Choroid plexus epithelial cell (primary cell): Measurements from ENCODE around the gene CFAP45.

Experiments
- DNase-seq: peaks from one replicate; pipeline ENCODE4 v3.0.0-alpha.2; 2010; ENCODE audit warnings: low read depth
- H3K4me3 ChIP-seq: 2 replicates; pipeline ENCODE4 v1.5.1; 2011; ENCODE audit warnings: low read depth, mild to moderate bottlenecking, control low read depth, low read length, moderate library complexity
- TF ChIP-seq, protein P1 (sequence below): conservative IDR thresholded peaks from 2 replicates; pipeline ENCODE4 v1.5.1; 2011; ENCODE audit warnings: low read depth, mild to moderate bottlenecking, control low read depth, inconsistent platforms, low read length, moderate library complexity

The CFAP45 gene

DNA sequence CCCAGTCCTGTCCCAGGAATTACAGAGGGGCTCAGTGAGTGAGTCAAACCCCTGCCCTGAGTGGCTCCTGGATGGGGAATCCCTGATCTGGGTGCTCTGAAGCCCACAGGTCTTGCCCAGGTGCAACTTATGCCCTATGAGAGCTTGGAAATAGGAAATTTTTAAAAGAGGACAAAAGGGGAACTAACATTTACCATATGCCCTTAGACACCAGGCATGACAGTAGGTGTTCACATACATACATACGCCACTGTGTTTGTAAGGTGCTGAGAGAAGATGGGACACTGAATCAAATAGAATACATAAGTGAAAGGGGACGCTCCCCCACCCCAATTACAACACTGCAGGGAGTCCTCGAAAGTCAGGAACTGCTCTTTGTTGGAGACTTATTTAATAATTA is 1.4 kb downstream of the CFAP45 start:
- DNase-seq: no peak
- TF ChIP-seq, protein P1, sequence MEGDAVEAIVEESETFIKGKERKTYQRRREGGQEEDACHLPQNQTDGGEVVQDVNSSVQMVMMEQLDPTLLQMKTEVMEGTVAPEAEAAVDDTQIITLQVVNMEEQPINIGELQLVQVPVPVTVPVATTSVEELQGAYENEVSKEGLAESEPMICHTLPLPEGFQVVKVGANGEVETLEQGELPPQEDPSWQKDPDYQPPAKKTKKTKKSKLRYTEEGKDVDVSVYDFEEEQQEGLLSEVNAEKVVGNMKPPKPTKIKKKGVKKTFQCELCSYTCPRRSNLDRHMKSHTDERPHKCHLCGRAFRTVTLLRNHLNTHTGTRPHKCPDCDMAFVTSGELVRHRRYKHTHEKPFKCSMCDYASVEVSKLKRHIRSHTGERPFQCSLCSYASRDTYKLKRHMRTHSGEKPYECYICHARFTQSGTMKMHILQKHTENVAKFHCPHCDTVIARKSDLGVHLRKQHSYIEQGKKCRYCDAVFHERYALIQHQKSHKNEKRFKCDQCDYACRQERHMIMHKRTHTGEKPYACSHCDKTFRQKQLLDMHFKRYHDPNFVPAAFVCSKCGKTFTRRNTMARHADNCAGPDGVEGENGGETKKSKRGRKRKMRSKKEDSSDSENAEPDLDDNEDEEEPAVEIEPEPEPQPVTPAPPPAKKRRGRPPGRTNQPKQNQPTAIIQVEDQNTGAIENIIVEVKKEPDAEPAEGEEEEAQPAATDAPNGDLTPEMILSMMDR: no peak
- H3K4me3 ChIP-seq: no peak overlapping the region

DNA sequence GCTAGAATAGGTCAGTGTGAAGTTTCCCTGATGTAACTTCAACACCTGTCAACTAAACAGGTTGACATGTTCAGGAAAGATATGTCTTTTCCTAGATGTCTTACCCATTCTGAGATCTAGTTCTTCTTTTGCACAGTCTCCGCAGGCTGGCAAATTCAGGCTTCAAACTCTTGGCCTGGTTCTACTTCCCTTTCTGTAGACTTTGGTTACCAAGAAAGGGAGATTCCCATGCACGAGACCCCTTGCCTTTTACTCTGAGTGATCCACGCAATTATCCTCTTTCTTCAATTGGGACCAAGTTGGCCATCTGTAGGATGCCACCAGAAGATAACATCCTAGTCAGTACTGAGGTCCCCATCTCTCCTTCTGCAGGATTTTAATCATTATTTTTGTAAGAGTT is 2.0 kb downstream of the CFAP45 start:
- TF ChIP-seq, protein P1: no peak
- DNase-seq: no peak
- H3K4me3 ChIP-seq: no peak overlapping the region

DNA sequence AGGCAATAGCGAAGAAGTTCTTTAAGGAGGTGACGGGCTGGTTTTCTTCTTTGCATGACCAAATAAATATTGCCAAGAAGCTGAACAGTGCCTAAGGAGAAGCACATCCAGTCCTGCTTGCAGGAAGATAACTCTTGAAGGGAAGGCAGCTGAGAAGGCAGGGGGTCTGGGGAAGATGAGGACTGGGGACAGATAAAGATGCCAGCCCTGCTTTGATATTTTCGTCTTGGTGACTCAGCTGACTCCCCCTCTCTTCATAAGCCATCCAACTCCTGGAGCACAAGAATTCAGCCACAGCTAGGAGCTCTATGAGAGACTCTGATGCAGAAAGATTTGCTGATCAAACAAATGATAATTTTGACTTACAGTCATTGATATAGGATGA is 3.4 kb downstream of the CFAP45 start:
- TF ChIP-seq, protein P1: no peak
- H3K4me3 ChIP-seq: no peak overlapping the region
- DNase-seq: no peak

DNA sequence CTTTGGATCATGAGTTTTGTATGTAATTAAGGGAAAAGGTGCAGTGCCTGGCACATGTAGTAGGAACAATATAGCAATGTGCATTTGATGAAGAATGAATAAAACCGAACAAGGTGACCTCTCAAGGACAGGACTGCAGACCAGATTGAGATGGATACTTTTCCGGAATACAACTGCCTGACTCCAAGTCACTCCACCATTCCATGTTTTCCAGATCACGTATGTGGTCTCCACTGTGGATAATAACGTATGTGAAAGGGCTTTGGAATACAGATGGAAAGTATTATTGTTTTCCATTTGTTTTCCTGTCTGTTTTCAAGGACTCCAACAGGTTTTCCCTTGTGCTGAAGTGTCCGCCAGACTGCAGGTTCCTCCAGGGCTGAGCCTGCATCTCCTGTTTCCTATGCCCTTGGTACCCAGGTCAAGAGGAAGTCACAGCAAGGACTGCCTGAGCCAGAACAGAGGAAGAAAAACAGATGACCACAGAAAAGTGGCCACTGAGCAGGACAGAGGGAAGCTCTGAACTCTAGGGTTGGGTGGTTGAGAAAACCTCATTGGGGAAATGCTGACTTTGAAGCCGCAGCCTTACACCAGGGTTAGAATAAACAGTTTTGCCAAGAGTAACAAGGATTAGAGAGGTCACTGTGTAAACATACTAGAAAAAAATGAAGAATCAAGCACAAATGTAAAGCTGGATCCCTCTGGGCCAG is 4.0 kb downstream of the CFAP45 start:
- TF ChIP-seq, protein P1: no peak
- H3K4me3 ChIP-seq: no peak overlapping the region
- no peak for DNase-seq

DNA sequence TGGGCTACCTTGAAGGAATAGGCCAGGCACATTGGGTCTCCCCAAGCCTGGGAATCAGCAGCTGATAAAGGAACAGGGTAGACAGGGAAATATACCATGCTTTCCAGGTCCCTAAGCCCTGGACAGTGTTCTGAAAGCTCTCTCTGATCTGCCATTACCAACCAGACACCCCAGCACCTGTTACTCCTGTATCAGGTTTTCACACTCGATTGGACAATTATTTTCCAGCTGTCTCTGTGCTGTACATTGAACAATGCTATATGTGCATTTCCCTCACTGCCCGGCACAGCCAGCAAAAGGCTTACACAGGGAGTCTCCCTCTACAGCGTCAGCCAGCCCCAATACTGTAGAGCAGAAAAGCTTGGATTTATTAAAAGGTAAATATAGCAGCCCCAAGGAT is 4.7 kb downstream of the CFAP45 start:
- no peak for DNase-seq
- TF ChIP-seq, protein P1: no peak
- no peak overlapping the region for H3K4me3 ChIP-seq

DNA sequence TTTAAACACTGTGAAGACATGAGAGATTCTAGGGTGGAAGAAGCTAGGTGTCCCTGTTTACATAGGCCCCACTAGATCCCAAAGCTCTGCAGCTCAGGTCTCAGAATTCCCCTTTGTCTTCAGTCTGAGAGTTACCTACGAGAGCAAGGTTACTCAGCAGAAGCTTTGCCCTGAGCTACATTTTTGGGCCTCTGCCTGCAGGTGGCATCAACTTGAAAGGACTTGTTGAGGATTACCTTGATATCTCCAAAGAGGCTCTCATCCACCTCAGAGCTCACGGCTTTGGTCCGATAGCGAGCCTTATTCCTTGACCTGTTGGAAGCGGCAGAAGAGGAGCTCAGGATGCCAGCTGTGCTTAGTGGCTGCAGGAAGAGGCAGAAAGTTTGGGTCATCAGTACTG is 7.0 kb downstream of the CFAP45 start:
- H3K4me3 ChIP-seq: no peak overlapping the region
- TF ChIP-seq, protein P1: no peak
- no peak for DNase-seq
